Retinal pigment epithelial cell (primary cell): ENCODE results near the gene STON2.

Source experiments
- DNase-seq: peaks from one replicate; pipeline ENCODE4 v3.0.0-alpha.2; 2010; ENCODE audit warnings: low read depth
- H3K4me3 ChIP-seq: 2 replicates; pipeline ENCODE4 v1.5.1; 2011; ENCODE audit warnings: mild to moderate bottlenecking, low read length, control low read depth, moderate library complexity
- TF ChIP-seq, protein P1 (sequence below): conservative IDR thresholded peaks from 2 replicates; pipeline ENCODE4 v1.5.1; 2011; ENCODE audit warnings: low read depth, low read length, control low read depth, inconsistent platforms

Gene STON2

DNA sequence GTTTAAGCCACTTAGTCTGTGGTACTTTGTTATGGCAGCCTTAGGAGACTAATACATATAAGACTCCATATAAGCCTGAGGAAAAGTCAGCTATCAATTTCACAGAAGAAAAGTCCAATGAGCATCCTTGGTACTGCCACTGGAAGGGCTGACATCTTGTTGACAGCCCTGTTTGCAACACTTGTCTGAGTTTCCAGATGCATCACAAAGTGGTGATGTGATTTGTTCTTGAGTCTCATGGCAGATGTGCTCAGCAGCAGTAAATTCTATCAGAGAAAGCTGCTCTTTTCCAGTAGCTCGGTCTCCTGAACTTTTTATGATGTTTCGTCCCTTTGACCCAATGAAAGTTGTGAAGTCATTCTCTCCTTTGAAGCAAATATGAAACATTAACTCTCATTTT, 54.3 kb downstream of the STON2 start:
- no peak for DNase-seq
- H3K4me3 ChIP-seq, result no peak overlapping the region
- TF ChIP-seq, protein P1, sequence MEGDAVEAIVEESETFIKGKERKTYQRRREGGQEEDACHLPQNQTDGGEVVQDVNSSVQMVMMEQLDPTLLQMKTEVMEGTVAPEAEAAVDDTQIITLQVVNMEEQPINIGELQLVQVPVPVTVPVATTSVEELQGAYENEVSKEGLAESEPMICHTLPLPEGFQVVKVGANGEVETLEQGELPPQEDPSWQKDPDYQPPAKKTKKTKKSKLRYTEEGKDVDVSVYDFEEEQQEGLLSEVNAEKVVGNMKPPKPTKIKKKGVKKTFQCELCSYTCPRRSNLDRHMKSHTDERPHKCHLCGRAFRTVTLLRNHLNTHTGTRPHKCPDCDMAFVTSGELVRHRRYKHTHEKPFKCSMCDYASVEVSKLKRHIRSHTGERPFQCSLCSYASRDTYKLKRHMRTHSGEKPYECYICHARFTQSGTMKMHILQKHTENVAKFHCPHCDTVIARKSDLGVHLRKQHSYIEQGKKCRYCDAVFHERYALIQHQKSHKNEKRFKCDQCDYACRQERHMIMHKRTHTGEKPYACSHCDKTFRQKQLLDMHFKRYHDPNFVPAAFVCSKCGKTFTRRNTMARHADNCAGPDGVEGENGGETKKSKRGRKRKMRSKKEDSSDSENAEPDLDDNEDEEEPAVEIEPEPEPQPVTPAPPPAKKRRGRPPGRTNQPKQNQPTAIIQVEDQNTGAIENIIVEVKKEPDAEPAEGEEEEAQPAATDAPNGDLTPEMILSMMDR, result no peak

GRCh38 chr14:81344481-81345160, 55.5 kb downstream of the STON2 start:
- TF ChIP-seq, protein P1, result no peak
- DNase-seq, result no peak
- no peak overlapping the region for H3K4me3 ChIP-seq

GRCh38 chr14:81343701-81344100, 56.4 kb downstream of the STON2 start:
- TF ChIP-seq, protein P1, result no peak
- DNase-seq, result no peak
- no peak overlapping the region for H3K4me3 ChIP-seq

DNA sequence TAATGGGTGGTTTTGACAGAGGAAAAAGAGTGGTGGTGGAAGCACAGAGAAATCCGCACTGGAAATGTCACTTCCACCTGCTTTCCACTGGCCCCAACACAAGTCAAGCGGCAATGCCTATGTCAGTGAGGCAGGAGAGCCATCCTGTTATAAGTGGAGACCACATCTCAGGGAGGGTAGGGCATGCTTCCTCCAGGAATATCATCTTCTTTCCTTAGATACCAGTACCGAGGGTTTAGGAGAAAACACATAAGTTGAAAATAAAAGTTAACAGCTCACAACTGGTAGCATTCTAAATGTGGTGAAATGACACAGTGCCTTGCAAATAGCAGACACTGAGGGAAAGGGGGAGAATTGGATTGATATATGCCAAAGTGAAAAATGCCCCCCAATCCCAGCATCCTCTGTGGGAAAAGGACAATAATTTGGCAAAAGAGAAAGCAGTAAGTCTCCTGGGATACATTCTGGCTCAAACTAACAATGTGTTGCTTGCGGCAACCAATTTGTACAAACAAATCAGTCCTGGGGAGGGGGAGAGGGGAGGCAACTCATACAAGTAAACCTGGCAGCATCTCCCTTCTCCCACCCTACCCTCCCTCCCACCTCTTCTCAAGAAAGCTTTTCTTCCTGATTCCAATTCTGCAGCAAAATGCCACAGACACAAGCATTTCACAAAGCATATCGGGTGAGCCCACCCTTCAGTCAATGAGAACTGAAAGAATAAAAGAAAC, 57.1 kb downstream of the STON2 start:
- TF ChIP-seq, protein P1, result no peak
- no peak overlapping the region for H3K4me3 ChIP-seq
- DNase-seq, result no peak

GRCh38 chr14:81341781-81342180, 58.3 kb downstream of the STON2 start:
- H3K4me3 ChIP-seq, result no peak overlapping the region
- DNase-seq, result no peak
- TF ChIP-seq, protein P1, result no peak

GRCh38 chr14:81341370-81341769, 58.8 kb downstream of the STON2 start:
- no peak for DNase-seq
- TF ChIP-seq, protein P1, result no peak
- H3K4me3 ChIP-seq, result no peak overlapping the region

- H3K4me3 ChIP-seq, result no peak overlapping the region
- no peak for DNase-seq
- TF ChIP-seq, protein P1, result no peak
Observed at GRCh38 chr14:81340201-81340600, 59.9 kb downstream of the STON2 start.
